Astrocyte (in vitro differentiated cells and primary cell): Measurements from ENCODE around the gene COPS2. TPM values are rescaled to one million over a fixed set of nuclear protein-coding genes. Genes with fewer than 3 reads are reported as not detected.
A peak's percentile ranks its signal among the peaks of the same experiment; 100 is the strongest.

Experiments used
- DNase-seq: peaks from one replicate; pipeline ENCODE4 v3.0.0-alpha.2; 2010; ENCODE audit warnings: low read depth
- FAIRE-seq: peaks from 2 replicates; lab custom pipeline; 2011; peaks lifted over from hg19 to GRCh38; lab: Jason Lieb, UNC
- H2AFZ ChIP-seq: 2 replicates; pipeline ENCODE4 v1.6.0; 2012; ENCODE audit warnings: low read depth, low read length, inconsistent platforms
- H3K27ac ChIP-seq: 2 replicates; pipeline ENCODE4 v1.5.1; 2011; ENCODE audit warnings: low read depth, low read length, inconsistent platforms
- H3K27me3 ChIP-seq: 2 replicates; pipeline ENCODE4 v1.6.0; 2011; ENCODE audit warnings: low read length, inconsistent platforms; ENCODE audit not compliant: insufficient read depth
- H3K36me3 ChIP-seq: 2 replicates; pipeline ENCODE4 v1.5.1; 2011; ENCODE audit warnings: low read length, inconsistent platforms; ENCODE audit not compliant: insufficient read depth
- H3K4me1 ChIP-seq: 2 replicates; pipeline ENCODE4 v1.5.1; 2011; ENCODE audit warnings: low read length, inconsistent platforms; ENCODE audit not compliant: insufficient read depth
- H3K4me2 ChIP-seq: 2 replicates; pipeline ENCODE4 v1.6.0; 2012; ENCODE audit warnings: low read length, inconsistent platforms
- H3K4me3 ChIP-seq: 2 replicates; pipeline ENCODE4 v1.5.1; 2011; ENCODE audit warnings: low read depth, mild to moderate bottlenecking, low read length, inconsistent platforms; ENCODE audit not compliant: insufficient read depth
- H3K79me2 ChIP-seq: 2 replicates; pipeline ENCODE4 v1.6.0; 2012; ENCODE audit warnings: mild to moderate bottlenecking, low read length, inconsistent platforms; ENCODE audit not compliant: insufficient read depth
- H3K9ac ChIP-seq: 2 replicates; pipeline ENCODE4 v1.6.0; 2012; ENCODE audit warnings: mild to moderate bottlenecking, low read length, inconsistent platforms
- H3K9me3 ChIP-seq: 2 replicates; pipeline ENCODE4 v1.5.1; 2012; ENCODE audit warnings: low read depth, mild to moderate bottlenecking, low read length, inconsistent platforms; ENCODE audit not compliant: insufficient read depth
- H4K20me1 ChIP-seq: 2 replicates; pipeline ENCODE4 v1.6.0; 2012; ENCODE audit warnings: low read length, inconsistent platforms; ENCODE audit not compliant: insufficient read depth
- H3K27ac Mint-ChIP-seq: one replicate; pipeline ENCODE4 v1.8.0; 2021; ENCODE audit warnings: mild to moderate bottlenecking, mixed read lengths; ENCODE audit not compliant: unreplicated experiment
- H3K27me3 Mint-ChIP-seq: one replicate; pipeline ENCODE4 v1.8.0; 2021; ENCODE audit warnings: low read depth, mixed read lengths; ENCODE audit not compliant: unreplicated experiment
- H3K36me3 Mint-ChIP-seq: one replicate; pipeline ENCODE4 v1.8.0; 2021; ENCODE audit warnings: low read depth, mixed read lengths; ENCODE audit not compliant: unreplicated experiment
- H3K4me1 Mint-ChIP-seq: one replicate; pipeline ENCODE4 v1.8.0; 2021; ENCODE audit warnings: low read depth, mixed read lengths; ENCODE audit not compliant: unreplicated experiment
- H3K4me3 Mint-ChIP-seq: one replicate; pipeline ENCODE4 v1.8.0; 2021; ENCODE audit warnings: mild to moderate bottlenecking, moderate library complexity, mixed read lengths; ENCODE audit not compliant: unreplicated experiment
- H3K9me3 Mint-ChIP-seq: one replicate; pipeline ENCODE4 v1.8.0; 2021; ENCODE audit warnings: mild to moderate bottlenecking, mixed read lengths; ENCODE audit not compliant: unreplicated experiment
- EZH2 ChIP-seq: IDR thresholded peaks from 2 replicates; pipeline ENCODE4 v1.6.1; 2012; ENCODE audit warnings: mild to moderate bottlenecking, low read length, inconsistent platforms; ENCODE audit not compliant: insufficient read depth
- total RNA-seq: library from RNA; stranded (reverse); gene quantifications from 2 replicates; pipeline ENCODE4 v1.2.1, GENCODE V29; 2021
- TF ChIP-seq, protein P1 (sequence below): IDR thresholded peaks from 2 replicates; pipeline ENCODE4 v1.5.1; 2011; ENCODE audit warnings: low read depth, mild to moderate bottlenecking, inconsistent platforms, low read length, moderate library complexity; ENCODE audit not compliant: insufficient read depth

The COPS2 gene
- total RNA-seq, 1 donor from 2014 or later, result 94.3 TPM

DNA sequence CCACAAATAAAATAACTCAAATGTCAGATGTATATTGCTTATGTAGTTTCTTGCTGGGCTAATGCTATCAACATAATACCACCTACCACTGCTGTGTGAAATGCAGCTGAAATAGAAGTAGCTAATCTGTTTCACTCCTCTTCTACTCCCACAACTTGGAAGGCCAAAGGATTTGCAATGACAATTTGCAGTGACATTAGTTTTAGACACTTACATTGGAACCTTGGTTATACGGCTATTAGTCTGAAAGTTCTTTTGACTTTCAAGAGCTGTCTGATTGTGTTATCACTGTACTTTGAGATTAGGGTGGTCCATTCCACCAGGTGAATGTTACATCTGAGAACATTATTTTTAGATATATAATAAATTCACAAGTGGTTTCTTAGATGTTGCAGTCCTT lies 33.5 kb downstream of the COPS2 start:
- Mint-ChIP-seq H3K9me3 (no peaks in the 10 kb centered on the region), H3K27me3 (no peaks in the 10 kb centered on the region), H3K36me3 (peaks cover 4% of the 10 kb centered on the region), H3K4me3 (no peak overlapping the region), H3K27ac (no peak overlapping the region), H3K4me1 (no peaks in the 10 kb centered on the region)
- FAIRE-seq (no peak), DNase-seq (no peak)
- TF ChIP-seq EZH2, result no peak
- TF ChIP-seq, protein P1, sequence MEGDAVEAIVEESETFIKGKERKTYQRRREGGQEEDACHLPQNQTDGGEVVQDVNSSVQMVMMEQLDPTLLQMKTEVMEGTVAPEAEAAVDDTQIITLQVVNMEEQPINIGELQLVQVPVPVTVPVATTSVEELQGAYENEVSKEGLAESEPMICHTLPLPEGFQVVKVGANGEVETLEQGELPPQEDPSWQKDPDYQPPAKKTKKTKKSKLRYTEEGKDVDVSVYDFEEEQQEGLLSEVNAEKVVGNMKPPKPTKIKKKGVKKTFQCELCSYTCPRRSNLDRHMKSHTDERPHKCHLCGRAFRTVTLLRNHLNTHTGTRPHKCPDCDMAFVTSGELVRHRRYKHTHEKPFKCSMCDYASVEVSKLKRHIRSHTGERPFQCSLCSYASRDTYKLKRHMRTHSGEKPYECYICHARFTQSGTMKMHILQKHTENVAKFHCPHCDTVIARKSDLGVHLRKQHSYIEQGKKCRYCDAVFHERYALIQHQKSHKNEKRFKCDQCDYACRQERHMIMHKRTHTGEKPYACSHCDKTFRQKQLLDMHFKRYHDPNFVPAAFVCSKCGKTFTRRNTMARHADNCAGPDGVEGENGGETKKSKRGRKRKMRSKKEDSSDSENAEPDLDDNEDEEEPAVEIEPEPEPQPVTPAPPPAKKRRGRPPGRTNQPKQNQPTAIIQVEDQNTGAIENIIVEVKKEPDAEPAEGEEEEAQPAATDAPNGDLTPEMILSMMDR, result no peak
- Histone ChIP-seq H2AFZ (no peak overlapping the region), H3K79me2 (no peaks in the 10 kb centered on the region), H3K4me3 (no peak overlapping the region), H3K4me1 (no peaks in the 10 kb centered on the region), H3K9ac (no peak overlapping the region), H3K27ac (no peak overlapping the region), H3K9me3 (no peaks in the 10 kb centered on the region), H3K27me3 (no peaks in the 10 kb centered on the region), H3K36me3 (no peaks in the 10 kb centered on the region), H3K4me2 (no peak overlapping the region), H4K20me1 (no peaks in the 10 kb centered on the region)

DNA sequence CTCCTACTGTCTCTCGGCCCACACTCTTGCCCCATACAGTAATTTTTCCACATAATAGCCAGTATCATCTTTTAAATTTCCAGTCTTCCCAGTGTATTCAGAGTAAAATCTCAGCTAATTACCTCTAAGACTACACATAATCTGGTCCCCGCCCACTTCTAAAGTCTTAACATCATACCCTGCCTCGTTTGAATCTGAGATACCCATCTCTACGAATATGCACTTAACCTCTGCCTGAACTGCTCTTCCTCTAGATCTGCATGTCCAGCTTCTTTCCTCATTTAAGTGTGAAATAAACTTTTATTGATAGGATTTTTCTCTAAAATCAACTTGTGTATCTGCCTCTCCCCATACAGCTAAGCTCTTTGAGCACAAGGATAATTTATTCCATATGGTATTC lies 34.6 kb downstream of the COPS2 start:
- no peak for DNase-seq
- no peaks in the 10 kb centered on the region for H3K27me3 ChIP-seq
- no peak overlapping the region for H3K27ac ChIP-seq
- no peak overlapping the region for H2AFZ ChIP-seq
- H3K4me1 Mint-ChIP-seq, result no peaks in the 10 kb centered on the region
- no peaks in the 10 kb centered on the region for H4K20me1 ChIP-seq
- peaks cover 2% of the 10 kb centered on the region for H3K79me2 ChIP-seq
- TF ChIP-seq EZH2, result no peak
- TF ChIP-seq, protein P1, result no peak
- no peak overlapping the region for H3K4me2 ChIP-seq
- H3K27me3 Mint-ChIP-seq, result no peaks in the 10 kb centered on the region
- H3K27ac Mint-ChIP-seq, result no peak overlapping the region
- no peaks in the 10 kb centered on the region for H3K36me3 ChIP-seq
- no peak overlapping the region for H3K4me3 ChIP-seq
- no peak overlapping the region for H3K4me3 Mint-ChIP-seq
- H3K4me1 ChIP-seq, result no peaks in the 10 kb centered on the region
- peaks cover 2% of the 10 kb centered on the region for H3K36me3 Mint-ChIP-seq
- no peaks in the 10 kb centered on the region for H3K9me3 ChIP-seq
- no peaks in the 10 kb centered on the region for H3K9me3 Mint-ChIP-seq
- H3K9ac ChIP-seq, result no peak overlapping the region
- FAIRE-seq, result no peak

DNA sequence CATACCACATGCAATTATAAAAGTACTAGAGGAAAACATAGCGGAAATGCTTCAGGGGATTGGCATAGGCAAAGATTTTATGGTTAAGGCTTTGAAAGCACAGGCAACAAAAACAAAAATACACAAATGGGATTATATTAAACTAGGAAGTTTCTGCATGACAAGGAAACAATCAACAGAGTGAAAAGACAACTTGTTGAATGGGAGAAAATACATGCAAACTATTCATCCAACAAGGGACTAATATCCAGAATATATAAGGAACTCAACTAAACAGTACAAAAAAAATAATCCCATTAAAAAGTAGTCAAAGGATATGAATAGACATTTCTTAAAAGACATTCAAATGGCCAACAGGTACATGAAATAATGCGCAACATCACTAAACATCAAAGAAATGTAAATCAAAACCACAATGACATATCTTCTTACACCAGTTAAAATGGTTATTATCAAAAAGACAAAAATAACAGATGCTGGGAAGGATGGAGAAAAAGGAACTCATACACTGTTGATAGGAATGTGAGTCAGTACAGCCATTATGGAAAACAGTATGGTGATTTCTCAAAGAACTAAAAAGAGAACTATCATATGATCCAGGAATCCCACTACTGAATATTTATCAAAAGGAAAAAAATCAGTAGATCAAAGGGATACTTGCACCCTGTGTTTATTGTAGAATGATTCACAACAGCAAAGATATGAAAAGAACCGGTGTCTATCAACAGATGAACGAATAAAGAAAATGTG lies 39.1 kb downstream of the COPS2 start:
- Histone ChIP-seq H3K4me3 (no peak overlapping the region), H3K79me2 (peaks cover 10% of the 10 kb centered on the region), H3K36me3 (peaks cover 8% of the 10 kb centered on the region), H3K9ac (no peak overlapping the region), H3K27me3 (no peaks in the 10 kb centered on the region), H3K9me3 (no peaks in the 10 kb centered on the region), H2AFZ (no peak overlapping the region), H3K4me1 (no peaks in the 10 kb centered on the region), H3K4me2 (no peak overlapping the region), H3K27ac (no peak overlapping the region), H4K20me1 (peaks cover 4% of the 10 kb centered on the region)
- DNase-seq, result no peak
- H3K27ac Mint-ChIP-seq, result no peak overlapping the region
- FAIRE-seq, result peak; percentile 29
- H3K27me3 Mint-ChIP-seq, result no peaks in the 10 kb centered on the region
- TF ChIP-seq EZH2, result no peak
- TF ChIP-seq, protein P1, result no peak
- H3K9me3 Mint-ChIP-seq, result peaks cover 9% of the 10 kb centered on the region
- no peak overlapping the region for H3K4me3 Mint-ChIP-seq
- H3K4me1 Mint-ChIP-seq, result no peaks in the 10 kb centered on the region
- peaks cover 22% of the 10 kb centered on the region for H3K36me3 Mint-ChIP-seq
